GM18520 (cell line): ENCODE results near the gene COL28A1.
"Not testable (repeated sequence)": the region's sequence is repeated elsewhere in the genome, so short reads cannot be mapped to it uniquely, and the experiment has no call there.

Experiments
- ATAC-seq: cut with Tn5 transposase; IDR thresholded peaks from one replicate; pipeline ENCODE4 v1.9.1; 2021; ENCODE audit not compliant: unreplicated experiment

The COL28A1 gene

GRCh38 chr7:7476381-7476780, 59.3 kb downstream of the COL28A1 start:
- ATAC-seq: no peak

- ATAC-seq: no peak
These were observed 60.1 kb downstream of the COL28A1 start for GRCh38 chr7:7475601-7476000.

GRCh38 chr7:7474436-7474835, 61.2 kb downstream of the COL28A1 start:
- no peak for ATAC-seq

GRCh38 chr7:7464991-7465765, 70.5 kb downstream of the COL28A1 start:
- not testable (repeated sequence) for ATAC-seq

GRCh38 chr7:7454000-7454399, 81.7 kb downstream of the COL28A1 start:
- no peak for ATAC-seq

GRCh38 chr7:7452652-7453051, 83.0 kb downstream of the COL28A1 start:
- no peak for ATAC-seq

GRCh38 chr7:7452119-7452518, 83.6 kb downstream of the COL28A1 start:
- ATAC-seq: no peak

GRCh38 chr7:7449055-7449454, 86.6 kb downstream of the COL28A1 start:
- no peak for ATAC-seq

- no peak for ATAC-seq
These were observed 89.1 kb downstream of the COL28A1 start for GRCh38 chr7:7446616-7447015.

- no peak for ATAC-seq
These were observed 91.8 kb downstream of the COL28A1 start for GRCh38 chr7:7443806-7444350.

- ATAC-seq: no peak
These were observed 96.1 kb downstream of the COL28A1 start for GRCh38 chr7:7439564-7439963.

GRCh38 chr7:7438851-7439250, 96.8 kb downstream of the COL28A1 start:
- no peak for ATAC-seq

- no peak for ATAC-seq
These were observed 99.7 kb downstream of the COL28A1 start for GRCh38 chr7:7435978-7436377.

GRCh38 chr7:7434329-7434728, 101.3 kb downstream of the COL28A1 start:
- no peak for ATAC-seq

GRCh38 chr7:7433811-7434210, 101.9 kb downstream of the COL28A1 start:
- no peak for ATAC-seq

- ATAC-seq: no peak
These were observed 102.7 kb downstream of the COL28A1 start for GRCh38 chr7:7432979-7433378.

- no peak for ATAC-seq
These were observed 106.9 kb downstream of the COL28A1 start for GRCh38 chr7:7428806-7429205.

- ATAC-seq: no peak
These were observed 108.3 kb downstream of the COL28A1 start for GRCh38 chr7:7427363-7427762.

- ATAC-seq: no peak
These were observed 109.0 kb downstream of the COL28A1 start for GRCh38 chr7:7426676-7427075.

- ATAC-seq: no peak
These were observed 110.4 kb downstream of the COL28A1 start for GRCh38 chr7:7425321-7425720.

- ATAC-seq: peak; percentile 43
These were observed 111.4 kb downstream of the COL28A1 start for GRCh38 chr7:7424151-7424873.

GRCh38 chr7:7422641-7423040, 113.0 kb downstream of the COL28A1 start:
- no peak for ATAC-seq
